ENCODE data around the gene GRIN2A. TPM values are rescaled to one million over a fixed set of nuclear protein-coding genes. Genes with fewer than 3 reads are reported as not detected.

GRIN2A gene
- total and polyA plus RNA-seq, 2 of the 13 experiments (the other 11 are each of a cell fraction or from before 2014, with no cell fraction given) = not detected

- intact Hi-C loops (cut with micrococcal nuclease; ENCODE audit: unreplicated experiment) = no loop called here
- ChIA-PET CTCF (ENCODE audit: low intra/inter-chr PET ratio, low total read pairs) (no interaction called here), POLR2A (no interaction called here)
Observed at GRCh38 chr16:9817586-9817985, 364.6 kb downstream of the GRIN2A start.

GRCh38 chr16:9816644-9817043 lies 365.6 kb downstream of the GRIN2A start:
- H3K4me1 ChIP-seq (ENCODE audit: insufficient read depth, low read length) = no peaks in the 10 kb centered on the region
- H3K9me3 ChIP-seq (ENCODE audit: low read length) = no peaks in the 10 kb centered on the region
- H4K20me1 ChIP-seq (ENCODE audit: insufficient read depth, low read length) = no peaks in the 10 kb centered on the region
- WGBS (ENCODE audit: low lambda C conversion rate) = 19% methylated on average over 2 of the region's 2 CpGs
- ChIA-PET CTCF (ENCODE audit: low intra/inter-chr PET ratio, low total read pairs) (no interaction called here), POLR2A (no interaction called here)
- ATAC-seq (no peak), FAIRE-seq (no peak), DNase-seq (ENCODE audit: low spot score) (no peak)
- H3K4me2 ChIP-seq (ENCODE audit: low read depth, low read length) = no peak overlapping the region
- BruUV-seq (replicated peaks) = no TSS peak
- H3K4me3 ChIP-seq (replicated peaks in 1 of 3; ENCODE audit: insufficient read depth in 1 of 3, low read depth in 2 of 3, low read length in 3 of 3) = no peak overlapping the region
- intact Hi-C loops (cut with micrococcal nuclease; ENCODE audit: unreplicated experiment) (no loop called here), in situ Hi-C loops (cut with HindIII; ENCODE audit: extremely low pct_ligation_motif_present, low pct_unique_long_range_greater_than_20kb) (loop anchor here (5.0 kb wide), 1 partner anchor 49 kb away; no protein-coding TSS in a partner anchor)
- H3K9ac ChIP-seq (ENCODE audit: insufficient read depth, low read depth, low read length) = no peak overlapping the region
- no peak overlapping the region for H3K27ac ChIP-seq (ENCODE audit: extremely low read length, insufficient read depth, low read length)
- no peak overlapping the region for H2AFZ ChIP-seq (ENCODE audit: low read length)
- H3K27me3 ChIP-seq (ENCODE audit: control insufficient read depth in 1 of 2, insufficient read depth in 2 of 2, low read length in 2 of 2) = peaks cover 0 to 6% of the 10 kb centered on the region in 2 experiments; a peak in 2 of 5 replicates
- no peaks in the 10 kb centered on the region for H3K36me3 ChIP-seq (replicated peaks in 1 of 2; ENCODE audit: control insufficient read depth in 1 of 2, insufficient read depth in 2 of 2, low read length in 2 of 2)
- no peaks in the 10 kb centered on the region for H3K79me2 ChIP-seq (ENCODE audit: insufficient read depth, low read length)
- no peak for TF ChIP-seq SOX13 (IDR thresholded peaks at IDR 0.05)
- TF ChIP-seq SOX13 (CRISPR knock-in tag; conservative IDR thresholded peaks at IDR 0.05 in 1 of 2, IDR thresholded peaks at IDR 0.05 in 1 of 2) = no peak
- no peak for TF ChIP-seq SRSF4 (IDR thresholded peaks at IDR 0.05; ENCODE audit: low read depth, low read length, poor library complexity, severe bottlenecking)
- no peak for TF ChIP-seq E2F5 (CRISPR knock-in tag; conservative IDR thresholded peaks at IDR 0.05)
- no peak for TF ChIP-seq ZNF33B (CRISPR knock-in tag; IDR thresholded peaks at IDR 0.05)
- TF ChIP-seq ZNF569 (CRISPR knock-in tag; IDR thresholded peaks at IDR 0.05; ENCODE audit: borderline replicate concordance) = no peak
- TF ChIP-seq MBNL3 (CRISPR knock-in tag; conservative IDR thresholded peaks at IDR 0.05) = no peak
- no peak for TF ChIP-seq FIP1L1 (IDR thresholded peaks at IDR 0.05; ENCODE audit: borderline replicate concordance, insufficient read depth, low read depth, low read length)
- no peak for TF ChIP-seq ZNF790 (CRISPR knock-in tag; IDR thresholded peaks at IDR 0.05; ENCODE audit: borderline replicate concordance)
- TF ChIP-seq MTF2 (CRISPR knock-in tag; IDR thresholded peaks at IDR 0.05; ENCODE audit: borderline replicate concordance) = no peak
- no peak for TF ChIP-seq HES4 (CRISPR knock-in tag; IDR thresholded peaks at IDR 0.05; ENCODE audit: borderline replicate concordance)
- TF ChIP-seq SPEN (CRISPR knock-in tag; IDR thresholded peaks at IDR 0.05; ENCODE audit: low read depth) = no peak
- no peak for TF ChIP-seq ISL2 (CRISPR knock-in tag; IDR thresholded peaks at IDR 0.05)
- no peak for TF ChIP-seq RFXAP (CRISPR knock-in tag; IDR thresholded peaks at IDR 0.05; ENCODE audit: borderline replicate concordance)

More at GRCh38 chr16:9817586-9817985, 364.6 kb downstream of the GRIN2A start:
- H2AFZ ChIP-seq (ENCODE audit: low read length) = no peak overlapping the region
- H3K36me3 ChIP-seq (replicated peaks in 1 of 2; ENCODE audit: control insufficient read depth in 1 of 2, insufficient read depth in 2 of 2, low read length in 2 of 2) = no peaks in the 10 kb centered on the region
- H3K4me2 ChIP-seq (ENCODE audit: low read depth, low read length) = no peak overlapping the region
- no peaks in the 10 kb centered on the region for H3K4me1 ChIP-seq (ENCODE audit: insufficient read depth, low read length)
- no peak overlapping the region for H3K9ac ChIP-seq (ENCODE audit: insufficient read depth, low read depth, low read length)
- no peaks in the 10 kb centered on the region for H4K20me1 ChIP-seq (ENCODE audit: insufficient read depth, low read length)
- in situ Hi-C loops (cut with HindIII; ENCODE audit: extremely low pct_ligation_motif_present, low pct_unique_long_range_greater_than_20kb) = loop anchor here (5.0 kb wide), 1 partner anchor 50 kb away; no protein-coding TSS in a partner anchor
- WGBS (ENCODE audit: low lambda C conversion rate) = 0% methylated on average over 4 of the region's 4 CpGs
- BruUV-seq (replicated peaks) = no TSS peak
- peaks cover 0 to 6% of the 10 kb centered on the region in 2 experiments; a peak in 2 of 5 replicates for H3K27me3 ChIP-seq (ENCODE audit: control insufficient read depth in 1 of 2, insufficient read depth in 2 of 2, low read length in 2 of 2)
- no peak overlapping the region for H3K4me3 ChIP-seq (replicated peaks in 1 of 3; ENCODE audit: insufficient read depth in 1 of 3, low read depth in 2 of 3, low read length in 3 of 3)
- FAIRE-seq = no peak
- no peaks in the 10 kb centered on the region for H3K79me2 ChIP-seq (ENCODE audit: insufficient read depth, low read length)
- no peak for DNase-seq (ENCODE audit: low spot score)
- H3K27ac ChIP-seq (ENCODE audit: extremely low read length, insufficient read depth, low read length) = no peak overlapping the region
- no peak for ATAC-seq
- TF ChIP-seq MNT (IDR thresholded peaks at IDR 0.05) (peak; percentile 85), NFRKB (IDR thresholded peaks at IDR 0.05) (no peak)
- H3K9me3 ChIP-seq (ENCODE audit: low read length) = no peaks in the 10 kb centered on the region

Data from HepG2 (cell line).